ENCODE data around the gene OR1M1.

DNA sequence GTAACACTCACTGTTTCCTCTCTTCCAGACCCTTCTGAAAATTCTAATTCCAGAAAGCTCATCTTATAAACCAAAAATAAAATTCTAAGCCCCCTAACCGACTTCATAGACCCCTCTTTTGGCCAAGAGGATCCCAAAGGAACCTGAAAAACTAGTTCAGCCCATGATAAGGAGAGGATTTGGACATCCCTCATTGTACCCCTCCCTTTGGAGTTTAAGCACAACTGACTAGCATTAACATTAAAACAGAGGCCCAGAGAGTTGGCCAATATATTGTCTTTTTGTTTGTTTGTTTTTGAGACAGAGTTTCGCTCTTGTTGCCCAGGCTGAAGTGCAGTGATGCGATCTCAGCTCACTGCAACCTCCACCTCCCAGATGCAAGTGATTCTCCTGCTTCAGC, 42.4 kb upstream of the OR1M1 start:
- TF ChIP-seq TAF1 (IDR thresholded peaks at IDR 0.05; ENCODE audit: borderline replicate concordance, low read depth, low read length) (no peak), KLF5 (IDR thresholded peaks at IDR 0.05; ENCODE audit: partially characterized antibody) (no peak), SMAD1 (IDR thresholded peaks at IDR 0.05; ENCODE audit: low read depth, partially characterized antibody) (no peak), TCF7 (IDR thresholded peaks at IDR 0.05; ENCODE audit: borderline replicate concordance) (no peak), NR2F1 (conservative IDR thresholded peaks at IDR 0.05) (no peak)
- TF ChIP-seq, protein P1, sequence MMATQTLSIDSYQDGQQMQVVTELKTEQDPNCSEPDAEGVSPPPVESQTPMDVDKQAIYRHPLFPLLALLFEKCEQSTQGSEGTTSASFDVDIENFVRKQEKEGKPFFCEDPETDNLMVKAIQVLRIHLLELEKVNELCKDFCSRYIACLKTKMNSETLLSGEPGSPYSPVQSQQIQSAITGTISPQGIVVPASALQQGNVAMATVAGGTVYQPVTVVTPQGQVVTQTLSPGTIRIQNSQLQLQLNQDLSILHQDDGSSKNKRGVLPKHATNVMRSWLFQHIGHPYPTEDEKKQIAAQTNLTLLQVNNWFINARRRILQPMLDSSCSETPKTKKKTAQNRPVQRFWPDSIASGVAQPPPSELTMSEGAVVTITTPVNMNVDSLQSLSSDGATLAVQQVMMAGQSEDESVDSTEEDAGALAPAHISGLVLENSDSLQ (IDR thresholded peaks at IDR 0.05), result no peak

All from GM12878 (cell line).